CD4-positive, CD25-positive, alpha-beta regulatory T cell (primary cell): ENCODE data around the gene ROBO2. TPM values are rescaled to one million over a fixed set of nuclear protein-coding genes. Genes with fewer than 3 reads are reported as not detected.
A peak's percentile ranks its signal among the peaks of the same experiment; 100 is the strongest.
"Not testable (repeated sequence)": the region's sequence is repeated elsewhere in the genome, so short reads cannot be mapped to it uniquely, and the experiment has no call there.

Experiments
- ATAC-seq, 2 donors: fragments of 150-1000 bp; cut with Tn5 transposase; one replicate each; pipeline ENCODE4 v1.10.0; 2021; ENCODE audit warnings: low read depth in 2 of 2, moderate number of reproducible peaks in 2 of 2, moderate library complexity in 1 of 2
- DNase-seq, 3 donors: peaks; one replicate each; pipeline versions ENCODE4 v3.0.0 to v3.0.0-alpha.2; 2012 to 2022; ENCODE audit warnings: mixed read lengths in 1 of 3
- H3K27ac ChIP-seq: one replicate; pipeline ENCODE4 v1.7.0; 2013; ENCODE audit warnings: mild to moderate bottlenecking, low read length; ENCODE audit not compliant: insufficient read depth, poor library complexity, severe bottlenecking
- H3K27me3 ChIP-seq: one replicate; pipeline ENCODE4 v1.7.0; 2013; ENCODE audit warnings: low read length; ENCODE audit not compliant: control insufficient read depth, insufficient read depth
- H3K36me3 ChIP-seq: one replicate; pipeline ENCODE4 v1.7.0; 2013; ENCODE audit warnings: mild to moderate bottlenecking, low read length, moderate library complexity; ENCODE audit not compliant: control insufficient read depth, insufficient read depth
- H3K4me1 ChIP-seq: 2 replicates; pipeline ENCODE4 v1.7.0; 2013; ENCODE audit warnings: mild to moderate bottlenecking, low read length; ENCODE audit not compliant: insufficient read depth, control insufficient read depth, poor library complexity, severe bottlenecking
- H3K4me3 ChIP-seq: one replicate; pipeline ENCODE4 v1.7.0; 2013; ENCODE audit warnings: low read depth, mild to moderate bottlenecking, low read length, moderate library complexity
- H3K9me3 ChIP-seq, 2 experiments: 1 replicate in 1 of 2; 2 replicates in 1 of 2; pipeline ENCODE4 v1.7.0; 2013; ENCODE audit warnings: low read length in 2 of 2, mild to moderate bottlenecking in 1 of 2, moderate library complexity in 1 of 2; ENCODE audit not compliant: control insufficient read depth in 2 of 2
- H3K27ac Mint-ChIP-seq, 3 donors: one replicate each; pipeline ENCODE4 v1.8.0; 2020 to 2022; ENCODE audit warnings: mild to moderate bottlenecking in 3 of 3, mixed read lengths in 3 of 3, moderate library complexity in 2 of 3
- H3K27me3 Mint-ChIP-seq: one replicate; pipeline ENCODE4 v1.8.0; 2022; ENCODE audit warnings: mild to moderate bottlenecking, mixed read lengths
- H3K36me3 Mint-ChIP-seq: one replicate; pipeline ENCODE4 v1.8.0; 2020; ENCODE audit warnings: mixed read lengths
- H3K4me1 Mint-ChIP-seq, 4 donors: one replicate each; pipeline ENCODE4 v1.8.0; 2020 to 2022; ENCODE audit warnings: mixed read lengths in 4 of 4, mild to moderate bottlenecking in 1 of 4
- H3K4me3 Mint-ChIP-seq, 4 donors: one replicate each; pipeline ENCODE4 v1.8.0; 2020 to 2022; ENCODE audit warnings: mild to moderate bottlenecking in 4 of 4, mixed read lengths in 4 of 4, moderate library complexity in 3 of 4
- H3K9me3 Mint-ChIP-seq, 7 donors: one replicate each; pipeline ENCODE4 v1.8.0; 2020 to 2022; ENCODE audit warnings: mixed read lengths in 7 of 7, mild to moderate bottlenecking in 3 of 7, moderate library complexity in 2 of 7
- polyA plus RNA-seq, 4 donors: library from polyadenylated mRNA; unstranded; fragments of 300-500 nt; fragmentation: Illumina TruSeq; gene quantifications; one replicate each; pipeline ENCODE4 v1.2.3, GENCODE V29; 2021
- total RNA-seq: library from RNA; stranded (reverse); gene quantifications from one replicate; pipeline ENCODE4 v1.2.3, GENCODE V29; 2022

ROBO2 gene
- total and polyA plus RNA-seq, 5 donors from 2014 or later = not detected

DNA sequence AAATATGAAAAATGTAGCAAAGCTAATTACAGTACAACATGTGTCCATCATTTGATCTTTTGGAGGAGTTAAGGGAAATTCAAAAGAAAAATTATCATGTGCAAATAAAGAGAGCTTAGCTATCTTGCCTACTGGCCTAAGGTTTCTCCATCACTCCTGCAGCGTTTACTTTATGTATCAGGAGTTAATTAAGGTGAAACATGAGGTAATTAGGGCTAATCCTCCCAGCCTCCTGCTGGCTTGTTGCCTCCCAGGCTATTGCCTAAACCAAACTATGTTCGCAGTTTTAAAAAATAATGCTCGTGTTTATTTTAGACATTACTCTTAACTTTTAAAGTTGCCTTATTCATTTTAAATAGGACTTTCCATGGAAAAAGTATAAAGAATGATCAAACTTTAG, 367.5 kb downstream of the ROBO2 start:
- Histone ChIP-seq H3K4me3 (no peak overlapping the region), H3K27ac (no peak overlapping the region), H3K36me3 (no peaks in the 10 kb centered on the region), H3K4me1 (no peaks in the 10 kb centered on the region), H3K27me3 (no peaks in the 10 kb centered on the region), H3K9me3 (no peaks in the 10 kb centered on the region)
- H3K27me3 Mint-ChIP-seq = no peaks in the 10 kb centered on the region
- DNase-seq = no peak
- no peak overlapping the region for H3K4me3 Mint-ChIP-seq
- H3K27ac Mint-ChIP-seq = no peak overlapping the region
- no peak for ATAC-seq
- H3K36me3 Mint-ChIP-seq = no peaks in the 10 kb centered on the region
- peaks cover 0 to 9% (median 4%) of the 10 kb centered on the region in 7 donors for H3K9me3 Mint-ChIP-seq
- no peaks in the 10 kb centered on the region for H3K4me1 Mint-ChIP-seq

DNA sequence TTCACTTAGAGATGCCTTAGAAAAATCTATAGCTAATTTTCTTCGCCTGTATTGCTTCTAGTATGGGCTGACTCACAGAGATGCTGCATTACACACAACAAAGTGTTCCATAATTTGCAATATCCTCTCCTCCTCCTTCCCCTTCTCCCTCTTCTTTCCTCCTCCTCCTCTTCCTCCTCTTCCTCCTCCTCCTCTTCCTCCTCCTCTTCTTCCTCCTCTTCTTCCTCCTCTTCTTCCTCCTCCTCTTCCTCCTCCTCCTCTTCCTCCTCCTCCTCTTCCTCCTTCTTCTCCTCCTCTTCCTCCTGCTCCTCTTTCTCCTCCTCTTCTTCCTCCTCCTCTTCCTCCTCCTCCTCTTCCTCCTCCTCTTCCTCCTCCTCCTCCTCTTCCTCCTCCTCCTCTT, 370.4 kb downstream of the ROBO2 start:
- H3K36me3 ChIP-seq, H3K4me3 ChIP-seq, H3K9me3 ChIP-seq, H3K4me1 ChIP-seq, H3K27me3 ChIP-seq, H3K27ac ChIP-seq, H3K4me1 Mint-ChIP-seq, H3K36me3 Mint-ChIP-seq, H3K27ac Mint-ChIP-seq, ATAC-seq, H3K27me3 Mint-ChIP-seq, H3K4me3 Mint-ChIP-seq, DNase-seq: not testable (repeated sequence)
- H3K9me3 Mint-ChIP-seq = peaks cover 2 to 16% (median 9%) of the 10 kb centered on the region in 7 donors

DNA sequence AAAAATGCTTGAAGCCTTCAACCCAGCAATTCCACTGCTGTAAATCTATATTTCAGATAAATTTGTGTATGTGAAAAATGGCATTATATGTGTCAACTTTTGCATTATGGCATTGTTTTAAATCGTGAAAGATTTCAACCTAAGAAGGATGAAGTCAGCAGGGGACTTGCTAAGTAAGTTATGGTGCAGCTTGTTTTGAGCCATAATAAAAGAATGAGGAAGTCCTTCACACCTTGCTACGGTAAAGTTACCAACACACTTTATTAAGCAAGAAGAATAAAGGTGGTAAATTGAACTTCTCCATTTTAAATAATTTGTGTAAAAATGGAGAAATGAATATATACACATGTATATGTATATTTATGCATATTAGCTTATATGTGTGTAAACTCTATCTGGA, 371.4 kb downstream of the ROBO2 start:
- Mint-ChIP-seq H3K9me3 (peaks cover 2 to 16% (median 9%) of the 10 kb centered on the region in 7 donors), H3K27me3 (no peaks in the 10 kb centered on the region), H3K4me3 (no peak overlapping the region), H3K36me3 (no peaks in the 10 kb centered on the region), H3K27ac (no peak overlapping the region), H3K4me1 (no peaks in the 10 kb centered on the region)
- DNase-seq (no peak), ATAC-seq (no peak)
- no peaks in the 10 kb centered on the region for H3K4me1 ChIP-seq
- H3K9me3 ChIP-seq = peaks cover 1 to 13% of the 10 kb centered on the region in 2 experiments
- H3K36me3 ChIP-seq = no peaks in the 10 kb centered on the region
- H3K27me3 ChIP-seq = no peaks in the 10 kb centered on the region
- H3K4me3 ChIP-seq = no peak overlapping the region
- H3K27ac ChIP-seq = no peak overlapping the region

DNA sequence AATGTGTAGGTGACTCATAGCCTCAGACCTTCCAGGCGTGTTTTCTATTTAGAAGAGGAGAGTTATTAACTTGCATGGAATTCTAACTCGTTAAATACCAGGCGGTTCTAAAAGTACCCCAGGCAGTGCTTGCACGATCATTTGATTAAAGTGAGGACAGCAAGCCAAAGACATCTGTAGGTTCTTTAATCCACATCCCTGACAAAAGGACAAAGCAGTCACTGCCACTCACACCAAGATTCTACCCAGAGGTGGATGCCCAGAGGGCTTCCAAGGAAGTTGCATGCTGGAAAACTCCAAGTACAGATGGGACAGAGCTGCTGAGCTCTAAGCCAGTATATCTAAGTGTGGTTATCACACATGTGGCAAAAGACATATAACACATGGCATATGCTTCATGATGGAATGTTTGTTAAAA, 372.1 kb downstream of the ROBO2 start:
- H3K27me3 Mint-ChIP-seq = no peaks in the 10 kb centered on the region
- no peaks in the 10 kb centered on the region for H3K4me1 ChIP-seq
- no peaks in the 10 kb centered on the region for H3K27me3 ChIP-seq
- no peaks in the 10 kb centered on the region for H3K36me3 ChIP-seq
- no peak overlapping the region for H3K4me3 Mint-ChIP-seq
- no peaks in the 10 kb centered on the region for H3K4me1 Mint-ChIP-seq
- no peak for DNase-seq
- no peak overlapping the region for H3K27ac Mint-ChIP-seq
- H3K36me3 Mint-ChIP-seq = no peaks in the 10 kb centered on the region
- peaks cover 1 to 13% of the 10 kb centered on the region in 2 experiments for H3K9me3 ChIP-seq
- no peak overlapping the region for H3K27ac ChIP-seq
- no peak for ATAC-seq
- no peak overlapping the region for H3K4me3 ChIP-seq
- H3K9me3 Mint-ChIP-seq = peaks cover 2 to 20% (median 9%) of the 10 kb centered on the region in 7 donors

DNA sequence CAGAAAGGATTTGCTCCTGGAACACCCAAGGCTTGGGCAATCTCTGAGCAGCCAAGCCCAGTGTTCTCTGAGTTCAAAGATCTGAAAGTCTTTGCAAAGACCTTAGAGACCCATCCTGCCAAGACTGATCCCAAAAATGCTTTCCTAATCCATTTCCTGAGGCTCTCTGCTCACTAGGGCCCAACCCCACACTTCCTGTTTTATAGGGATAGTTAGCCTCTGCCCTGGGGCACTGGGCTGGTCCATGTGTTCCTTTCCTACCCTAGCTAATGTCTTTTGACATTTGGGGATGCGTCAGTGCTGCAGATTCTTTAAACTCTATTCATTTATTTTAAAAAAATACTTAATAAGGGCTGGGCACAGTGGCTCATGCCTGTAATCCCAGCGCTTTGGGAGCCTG, 372.7 kb downstream of the ROBO2 start:
- Mint-ChIP-seq H3K4me1 (no peaks in the 10 kb centered on the region), H3K27ac (no peak overlapping the region), H3K9me3 (peaks cover 2 to 20% (median 9%) of the 10 kb centered on the region in 7 donors), H3K27me3 (no peaks in the 10 kb centered on the region), H3K36me3 (no peaks in the 10 kb centered on the region), H3K4me3 (no peak overlapping the region)
- peaks cover 1 to 13% of the 10 kb centered on the region in 2 experiments for H3K9me3 ChIP-seq
- no peaks in the 10 kb centered on the region for H3K36me3 ChIP-seq
- no peak overlapping the region for H3K4me3 ChIP-seq
- H3K27ac ChIP-seq = no peak overlapping the region
- no peak for ATAC-seq
- no peaks in the 10 kb centered on the region for H3K4me1 ChIP-seq
- H3K27me3 ChIP-seq = no peaks in the 10 kb centered on the region
- DNase-seq = no peak

DNA sequence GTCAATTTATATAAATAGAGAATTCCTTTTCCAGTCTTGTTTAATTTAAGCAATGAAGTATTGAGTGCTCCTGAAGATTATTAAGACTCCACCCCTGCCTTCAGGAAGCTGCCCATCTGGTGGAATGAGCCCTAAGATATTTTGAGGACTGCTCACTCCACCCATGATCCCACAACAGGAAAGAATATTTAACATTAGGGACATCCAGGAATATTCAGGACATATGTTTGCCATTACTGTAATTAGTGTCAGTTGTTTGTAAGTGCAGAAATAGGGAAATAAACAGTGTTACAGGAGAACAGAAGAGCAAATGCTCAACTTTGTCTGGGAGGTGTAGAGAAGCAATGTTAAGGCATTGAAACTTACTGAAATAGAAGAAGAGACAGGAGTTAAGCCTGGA, 375.0 kb downstream of the ROBO2 start:
- Mint-ChIP-seq H3K4me3 (no peak overlapping the region), H3K9me3 (peaks cover 2 to 20% (median 9%) of the 10 kb centered on the region in 7 donors), H3K27me3 (no peaks in the 10 kb centered on the region), H3K36me3 (no peaks in the 10 kb centered on the region), H3K27ac (peak overlapping the region in 1 of 3 donors; percentile 15), H3K4me1 (no peaks in the 10 kb centered on the region)
- no peaks in the 10 kb centered on the region for H3K36me3 ChIP-seq
- H3K9me3 ChIP-seq = peaks cover 1 to 13% of the 10 kb centered on the region in 2 experiments
- no peaks in the 10 kb centered on the region for H3K27me3 ChIP-seq
- no peaks in the 10 kb centered on the region for H3K4me1 ChIP-seq
- ATAC-seq (no peak), DNase-seq (no peak)
- no peak overlapping the region for H3K27ac ChIP-seq
- no peak overlapping the region for H3K4me3 ChIP-seq

DNA sequence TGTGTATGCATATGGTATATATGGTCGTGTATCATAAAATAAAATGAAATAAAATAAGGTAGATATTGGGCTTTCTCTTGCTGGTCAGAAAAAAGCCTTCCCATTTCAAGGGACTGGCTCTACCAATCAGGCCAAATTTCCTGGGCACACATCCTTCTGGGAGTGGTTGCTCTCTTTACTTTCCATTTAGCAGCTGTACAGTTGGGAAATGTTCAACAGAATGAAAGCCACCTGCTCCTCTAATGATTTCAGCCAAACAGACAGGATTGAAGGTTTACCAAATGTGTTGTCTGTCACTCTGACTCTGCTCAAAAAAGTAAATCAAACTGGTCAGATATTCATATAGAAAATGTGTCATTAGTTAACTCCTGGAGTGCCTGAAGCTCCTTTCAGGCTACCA, 380.4 kb downstream of the ROBO2 start:
- Mint-ChIP-seq H3K9me3 (peaks cover 0 to 8% (median 4%) of the 10 kb centered on the region in 7 donors), H3K27me3 (no peaks in the 10 kb centered on the region), H3K4me1 (no peaks in the 10 kb centered on the region), H3K27ac (no peak overlapping the region), H3K4me3 (no peak overlapping the region), H3K36me3 (no peaks in the 10 kb centered on the region)
- Histone ChIP-seq H3K9me3 (peaks cover 4 to 7% of the 10 kb centered on the region in 2 experiments), H3K36me3 (no peaks in the 10 kb centered on the region), H3K27ac (no peak overlapping the region), H3K27me3 (no peaks in the 10 kb centered on the region), H3K4me1 (no peaks in the 10 kb centered on the region), H3K4me3 (no peak overlapping the region)
- ATAC-seq (no peak), DNase-seq (no peak)

DNA sequence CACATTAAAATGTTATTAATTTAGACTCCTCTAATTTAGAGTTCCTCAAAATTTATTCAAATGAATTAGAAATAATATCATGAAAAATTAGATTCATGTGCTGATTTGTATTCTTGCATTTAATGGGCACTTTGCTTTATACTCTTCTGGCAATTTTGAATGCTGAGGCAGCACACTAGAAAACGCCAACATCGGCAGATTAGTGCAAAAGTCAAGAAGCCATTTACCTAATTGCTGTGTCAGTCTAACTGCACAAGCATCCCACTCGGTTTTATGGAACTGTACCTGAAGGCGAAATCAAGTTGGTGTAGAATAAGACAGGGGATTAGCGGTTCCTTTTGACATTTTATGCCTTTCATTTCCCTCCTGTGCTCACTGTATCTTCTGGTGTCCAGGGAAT, 382.0 kb downstream of the ROBO2 start:
- H3K4me3 Mint-ChIP-seq = no peak overlapping the region
- no peaks in the 10 kb centered on the region for H3K4me1 ChIP-seq
- peaks cover 0 to 10% (median 6%) of the 10 kb centered on the region in 7 donors for H3K9me3 Mint-ChIP-seq
- H3K36me3 Mint-ChIP-seq = no peaks in the 10 kb centered on the region
- H3K27me3 ChIP-seq = no peaks in the 10 kb centered on the region
- H3K27ac ChIP-seq = no peak overlapping the region
- no peak overlapping the region for H3K4me3 ChIP-seq
- H3K9me3 ChIP-seq = peaks cover 0 to 4% of the 10 kb centered on the region in 2 experiments
- H3K36me3 ChIP-seq = no peaks in the 10 kb centered on the region
- H3K4me1 Mint-ChIP-seq = no peaks in the 10 kb centered on the region
- no peaks in the 10 kb centered on the region for H3K27me3 Mint-ChIP-seq
- ATAC-seq = no peak
- DNase-seq = no peak
- no peak overlapping the region for H3K27ac Mint-ChIP-seq
